ENCODE measurements around the gene SGCD.
A peak's percentile ranks its signal among the peaks of the same experiment; 100 is the strongest.

Gene SGCD

GRCh38 chr5:156351423-156351822, 24.5 kb downstream of the SGCD start:
- no peak overlapping the region for H3K4me3 ChIP-seq (ENCODE audit: control insufficient read depth, low read depth, low read length)
- TF ChIP-seq CTCF (IDR thresholded peaks at IDR 0.05; ENCODE audit: control insufficient read depth, insufficient read depth, low read depth, low read length, missing control alignments), result no peak
- no peak for DNase-seq (ENCODE audit: low read depth)

GRCh38 chr5:156354571-156354970, 27.6 kb downstream of the SGCD start:
- H3K4me3 ChIP-seq (ENCODE audit: control insufficient read depth, low read depth, low read length), result no peak overlapping the region
- no peak for TF ChIP-seq CTCF (IDR thresholded peaks at IDR 0.05; ENCODE audit: control insufficient read depth, insufficient read depth, low read depth, low read length, missing control alignments)

GRCh38 chr5:156356238-156356637, 29.3 kb downstream of the SGCD start:
- no peak overlapping the region for H3K4me3 ChIP-seq (ENCODE audit: control insufficient read depth, low read depth, low read length)
- TF ChIP-seq CTCF (IDR thresholded peaks at IDR 0.05; ENCODE audit: control insufficient read depth, insufficient read depth, low read depth, low read length, missing control alignments), result no peak
- DNase-seq (ENCODE audit: low read depth), result no peak

More at GRCh38 chr5:156354571-156354970, 27.6 kb downstream of the SGCD start:
- no peak for DNase-seq (ENCODE audit: low read depth)

GRCh38 chr5:156359476-156359875, 32.5 kb downstream of the SGCD start:
- H3K4me3 ChIP-seq (ENCODE audit: control insufficient read depth, low read depth, low read length), result no peak overlapping the region
- DNase-seq (ENCODE audit: low read depth), result peak; percentile 79
- no peak for TF ChIP-seq CTCF (IDR thresholded peaks at IDR 0.05; ENCODE audit: control insufficient read depth, insufficient read depth, low read depth, low read length, missing control alignments)

- no peak for TF ChIP-seq CTCF (IDR thresholded peaks at IDR 0.05; ENCODE audit: control insufficient read depth, insufficient read depth, low read depth, low read length, missing control alignments)
- H3K4me3 ChIP-seq (ENCODE audit: control insufficient read depth, low read depth, low read length), result no peak overlapping the region
- no peak for DNase-seq (ENCODE audit: low read depth)
Measured at GRCh38 chr5:156361436-156362109, 34.6 kb downstream of the SGCD start.

GRCh38 chr5:156363861-156364260, 36.9 kb downstream of the SGCD start:
- DNase-seq (ENCODE audit: low read depth), result no peak
- no peak for TF ChIP-seq CTCF (IDR thresholded peaks at IDR 0.05; ENCODE audit: control insufficient read depth, insufficient read depth, low read depth, low read length, missing control alignments)
- H3K4me3 ChIP-seq (ENCODE audit: control insufficient read depth, low read depth, low read length), result no peak overlapping the region
